Large intestine (tissue), 3 donors: Measurements from ENCODE around the gene B3GALT6. TPM values are rescaled to one million over a fixed set of nuclear protein-coding genes. Genes with fewer than 3 reads are reported as not detected.
"Not testable (repeated sequence)": the region's sequence is repeated elsewhere in the genome, so short reads cannot be mapped to it uniquely, and the experiment has no call there.

Experiments used
- DNase-seq, 2 donors: peaks; one replicate each; pipeline versions ENCODE4 v3.0.0 to v3.0.0-alpha.2; 2013
- H3K27ac ChIP-seq: one replicate; pipeline ENCODE4 v1.5.1; 2013; ENCODE audit warnings: low read length
- H3K27me3 ChIP-seq: 2 replicates; pipeline ENCODE4 v1.6.1; 2013; ENCODE audit warnings: low read length; ENCODE audit not compliant: control insufficient read depth, insufficient read depth
- H3K36me3 ChIP-seq: 2 replicates; pipeline ENCODE4 v1.6.1; 2013; ENCODE audit warnings: low read length; ENCODE audit not compliant: control insufficient read depth, insufficient read depth
- H3K4me1 ChIP-seq: one replicate; pipeline ENCODE4 v1.6.1; 2013; ENCODE audit warnings: low read length; ENCODE audit not compliant: control insufficient read depth, insufficient read depth
- H3K4me3 ChIP-seq: one replicate; pipeline ENCODE4 v1.5.1; 2013; ENCODE audit warnings: low read length
- H3K9me3 ChIP-seq: one replicate; pipeline ENCODE4 v1.6.1; 2013; ENCODE audit warnings: mild to moderate bottlenecking, low read depth, low read length, moderate library complexity; ENCODE audit not compliant: control insufficient read depth
- WGBS: methylation state at CpG from one replicate; pipeline ENCODE4 v1.1.5; 2013; ENCODE audit warnings: low lambda C conversion rate; ENCODE audit not compliant: insufficient coverage; 5-methylcytosine and 5-hydroxymethylcytosine counted together
- polyA plus RNA-seq: library from polyadenylated mRNA; unstranded; fragments of 120-200 nt; gene quantifications from one replicate; pipeline ENCODE4 v1.2.1, GENCODE V29; 2013

The B3GALT6 gene
- polyA plus RNA-seq, 1 donor, result 16.1 TPM

GRCh38 chr1:1194723-1195122 is 37.3 kb upstream of the B3GALT6 start:
- Histone ChIP-seq H3K9me3 (no peaks in the 10 kb centered on the region), H3K4me3 (no peak overlapping the region), H3K4me1 (no peaks in the 10 kb centered on the region), H3K36me3 (no peaks in the 10 kb centered on the region), H3K27ac (no peak overlapping the region), H3K27me3 (peaks cover 10% of the 10 kb centered on the region)
- DNase-seq, result no peak
- no CpG with 5 or more reads among the region's 3 CpGs for WGBS

- not testable (repeated sequence) for H3K4me1 ChIP-seq, H3K27ac ChIP-seq, DNase-seq, H3K36me3 ChIP-seq, H3K9me3 ChIP-seq, H3K4me3 ChIP-seq
- no CpG with 5 or more reads among the region's 6 CpGs for WGBS
- H3K27me3 ChIP-seq, result peaks cover 20% of the 10 kb centered on the region
Measured at GRCh38 chr1:1195726-1196125, 36.3 kb upstream of the B3GALT6 start.

- Histone ChIP-seq H3K4me3 (no peak overlapping the region), H3K9me3 (peaks cover 4% of the 10 kb centered on the region), H3K4me1 (peaks cover 3% of the 10 kb centered on the region), H3K27me3 (peaks cover 22% of the 10 kb centered on the region), H3K36me3 (no peaks in the 10 kb centered on the region), H3K27ac (no peak overlapping the region)
- no peak for DNase-seq
- no CpG with 5 or more reads among the region's 13 CpGs for WGBS
Measured at GRCh38 chr1:1196431-1197187, 35.4 kb upstream of the B3GALT6 start.

GRCh38 chr1:1197188-1197500 is 34.9 kb upstream of the B3GALT6 start:
- peaks cover 4% of the 10 kb centered on the region for H3K9me3 ChIP-seq
- no peak for DNase-seq
- WGBS, result no CpG with 5 or more reads among the region's 8 CpGs
- H3K4me1 ChIP-seq, result peaks cover 3% of the 10 kb centered on the region
- no peak overlapping the region for H3K27ac ChIP-seq
- no peaks in the 10 kb centered on the region for H3K36me3 ChIP-seq
- H3K4me3 ChIP-seq, result no peak overlapping the region
- H3K27me3 ChIP-seq, result peaks cover 22% of the 10 kb centered on the region

GRCh38 chr1:1197551-1198422 is 34.2 kb upstream of the B3GALT6 start:
- peaks cover 25% of the 10 kb centered on the region for H3K27me3 ChIP-seq
- H3K36me3 ChIP-seq, result no peaks in the 10 kb centered on the region
- no CpG with 5 or more reads among the region's 48 CpGs for WGBS
- H3K27ac ChIP-seq, result no peak overlapping the region
- H3K9me3 ChIP-seq, result peaks cover 4% of the 10 kb centered on the region
- H3K4me1 ChIP-seq, result peaks cover 3% of the 10 kb centered on the region
- no peak for DNase-seq
- no peak overlapping the region for H3K4me3 ChIP-seq

GRCh38 chr1:1198423-1199140 is 33.5 kb upstream of the B3GALT6 start:
- H3K4me3 ChIP-seq, result no peak overlapping the region
- H3K9me3 ChIP-seq, result peaks cover 4% of the 10 kb centered on the region
- H3K27me3 ChIP-seq, result peaks cover 32% of the 10 kb centered on the region
- no CpG with 5 or more reads among the region's 23 CpGs for WGBS
- no peak overlapping the region for H3K27ac ChIP-seq
- peaks cover 3% of the 10 kb centered on the region for H3K4me1 ChIP-seq
- H3K36me3 ChIP-seq, result no peaks in the 10 kb centered on the region
- DNase-seq, result no peak

GRCh38 chr1:1199141-1199960 is 32.7 kb upstream of the B3GALT6 start:
- Histone ChIP-seq H3K4me1 (peaks cover 3% of the 10 kb centered on the region), H3K4me3 (no peak overlapping the region), H3K36me3 (no peaks in the 10 kb centered on the region), H3K27ac (no peak overlapping the region), H3K27me3 (peaks cover 35% of the 10 kb centered on the region), H3K9me3 (peaks cover 10% of the 10 kb centered on the region)
- no peak for DNase-seq
- WGBS, result no CpG with 5 or more reads among the region's 22 CpGs

GRCh38 chr1:1199961-1200875 is 31.8 kb upstream of the B3GALT6 start:
- Histone ChIP-seq H3K4me1 (peaks cover 3% of the 10 kb centered on the region), H3K9me3 (peaks cover 10% of the 10 kb centered on the region), H3K4me3 (no peak overlapping the region), H3K36me3 (no peaks in the 10 kb centered on the region), H3K27me3 (peaks cover 37% of the 10 kb centered on the region), H3K27ac (no peak overlapping the region)
- no CpG with 5 or more reads among the region's 31 CpGs for WGBS
- DNase-seq, result no peak
